Small intestine (tissue), 7 donors: ENCODE measurements around the gene PLAGL2. TPM values are rescaled to one million over a fixed set of nuclear protein-coding genes. Genes with fewer than 3 reads are reported as not detected.
"Not testable (repeated sequence)": the region's sequence is repeated elsewhere in the genome, so short reads cannot be mapped to it uniquely, and the experiment has no call there.

Experiments used
- DNase-seq, 2 donors: peaks; one replicate each; pipeline versions ENCODE4 v3.0.0 to v3.0.0-alpha.2; 2013
- FAIRE-seq: peaks from 2 replicates; lab custom pipeline; 2012; peaks lifted over from hg19 to GRCh38; lab: Jason Lieb, UNC
- H3K27ac ChIP-seq, 3 donors: one replicate each; pipeline ENCODE4 v1.5.1; 2013; ENCODE audit warnings: low read length in 2 of 3, mild to moderate bottlenecking in 2 of 3, control low read depth in 1 of 3, inconsistent platforms in 1 of 3, low read depth in 1 of 3, moderate library complexity in 1 of 3
- H3K27me3 ChIP-seq, 3 donors: one replicate each; pipeline ENCODE4 v1.6.1; 2013; ENCODE audit warnings: low read length in 3 of 3, inconsistent platforms in 1 of 3; ENCODE audit not compliant: control insufficient read depth in 3 of 3, insufficient read depth in 3 of 3
- H3K36me3 ChIP-seq, 3 donors: one replicate each; pipeline ENCODE4 v1.6.1; 2013; ENCODE audit warnings: low read length in 3 of 3, inconsistent platforms in 1 of 3, low read depth in 1 of 3, mild to moderate bottlenecking in 1 of 3, moderate library complexity in 1 of 3; ENCODE audit not compliant: control insufficient read depth in 3 of 3, insufficient read depth in 2 of 3
- H3K4me1 ChIP-seq, 3 donors: one replicate each; pipeline ENCODE4 v1.6.1; 2013; ENCODE audit warnings: low read length in 2 of 3, inconsistent platforms in 1 of 3, low read depth in 1 of 3, mild to moderate bottlenecking in 1 of 3, moderate library complexity in 1 of 3; ENCODE audit not compliant: control insufficient read depth in 3 of 3, insufficient read depth in 2 of 3
- H3K4me3 ChIP-seq, 3 donors: one replicate each; pipeline ENCODE4 v1.5.1; 2013; ENCODE audit warnings: low read length in 3 of 3, control low read depth in 1 of 3, inconsistent platforms in 1 of 3, low read depth in 1 of 3, mild to moderate bottlenecking in 1 of 3, moderate library complexity in 1 of 3
- H3K9me3 ChIP-seq, 2 donors: one replicate each; pipeline ENCODE4 v1.6.1; 2013; ENCODE audit warnings: low read depth in 1 of 2, low read length in 1 of 2; ENCODE audit not compliant: control insufficient read depth in 2 of 2, insufficient read depth in 1 of 2
- WGBS, 3 donors: extraction: QIAGEN DNeasy Blood & Tissue Kit; methylation state at CpG; one replicate each; pipeline ENCODE4 v1.1.7; 2013; 5-methylcytosine and 5-hydroxymethylcytosine counted together
- polyA plus RNA-seq, 4 donors: library from polyadenylated mRNA; stranded (reverse) in 3 of 4; unstranded in 1 of 4; fragments of 200-250 nt in 3 of 4; fragments of 120-200 nt in 1 of 4; gene quantifications; one replicate each; pipeline versions ENCODE4 v1.2.1 to v1.2.3, GENCODE V29; 2013
- donor health status: healthy with polysubstance abuse.
- donor health status: control.
- donor health status: control.
- donor health status: Bipolar disorder and iron deficiency.
- donor health status: healthy.

The PLAGL2 gene
- polyA plus RNA-seq, 4 donors, result 3.2 to 129 (median 8.6) TPM

GRCh38 chr20:32177696-32178095, 29.8 kb downstream of the PLAGL2 start:
- H3K27me3 ChIP-seq, H3K9me3 ChIP-seq, DNase-seq, H3K27ac ChIP-seq, H3K4me3 ChIP-seq, FAIRE-seq, H3K36me3 ChIP-seq: not testable (repeated sequence)
- peaks cover 1 to 21% (median 5%) of the 10 kb centered on the region in 3 donors for H3K4me1 ChIP-seq
- 93 to 94% (median 94%) methylated on average over 7 of the region's 7 CpGs for WGBS, 3 donors

DNA sequence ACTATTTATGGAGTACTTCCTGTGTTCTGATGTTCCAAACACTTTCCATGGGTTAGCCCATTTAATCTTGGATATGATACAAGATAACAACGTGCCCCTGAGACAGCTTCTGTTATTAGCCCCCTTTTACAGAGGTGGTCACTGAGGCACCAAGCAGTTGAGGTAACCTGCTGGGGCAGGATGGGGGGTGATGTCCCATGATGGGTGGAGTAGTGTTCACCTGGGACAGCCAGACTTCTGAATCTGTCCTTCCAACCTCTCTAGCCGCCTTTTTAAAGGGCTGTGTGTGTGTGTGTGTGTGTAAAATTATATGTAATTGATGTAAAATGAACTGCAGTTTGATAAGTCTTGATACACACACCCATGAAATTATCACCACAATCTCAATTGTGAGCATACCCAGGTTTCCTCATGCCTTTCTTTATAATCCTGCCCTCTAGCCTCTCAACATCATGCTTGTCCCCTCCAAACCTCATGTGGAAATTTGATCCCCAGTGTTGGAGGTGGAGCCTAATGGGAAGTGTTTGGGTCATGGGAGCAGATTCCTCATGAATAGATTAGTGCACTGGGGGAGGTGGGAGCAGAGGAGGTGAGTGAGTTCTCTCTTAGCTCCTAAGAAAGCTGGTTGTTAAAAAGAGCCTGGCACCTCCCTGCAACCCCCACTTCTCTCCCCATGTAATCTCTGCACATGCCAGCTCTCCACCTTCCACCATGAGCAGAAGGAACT, 39.2 kb downstream of the PLAGL2 start:
- no peak overlapping the region for H3K4me3 ChIP-seq
- no peaks in the 10 kb centered on the region for H3K4me1 ChIP-seq
- FAIRE-seq, result no peak
- H3K27me3 ChIP-seq, result no peaks in the 10 kb centered on the region
- peaks cover 6 to 45% (median 10%) of the 10 kb centered on the region in 3 donors for H3K36me3 ChIP-seq
- WGBS, 3 donors, result 53 to 74% (median 73%) methylated on average over 2 of the region's 2 CpGs
- H3K27ac ChIP-seq, result no peak overlapping the region
- DNase-seq, result peak in 1 of 2 donors; percentile 22
- H3K9me3 ChIP-seq, result no peaks in the 10 kb centered on the region

DNA sequence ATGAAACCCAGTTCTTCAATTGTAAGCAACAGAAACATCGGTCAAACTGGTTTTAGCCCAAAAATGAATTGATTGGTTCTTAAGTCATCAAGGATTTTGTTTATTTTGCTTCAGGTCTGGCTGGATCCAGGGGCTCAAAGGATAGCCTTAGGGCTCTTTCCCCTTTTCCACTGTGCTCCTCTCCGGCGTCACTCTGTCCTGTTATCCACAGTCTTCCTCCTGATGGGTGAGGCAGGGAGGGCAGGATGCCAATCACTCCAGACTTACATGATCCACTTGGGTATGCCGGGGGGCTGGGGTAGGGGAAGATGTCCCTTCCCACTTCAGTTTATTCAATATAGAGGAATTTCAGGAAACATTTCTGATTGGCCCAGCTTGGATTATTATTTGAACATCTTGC, 40.0 kb downstream of the PLAGL2 start:
- DNase-seq (no peak), FAIRE-seq (no peak)
- WGBS, 3 donors, result 92 to 95% (median 93%) methylated on average over 4 of the region's 4 CpGs
- Histone ChIP-seq H3K27ac (no peak overlapping the region), H3K36me3 (peaks cover 6 to 51% (median 10%) of the 10 kb centered on the region in 3 donors), H3K4me3 (no peak overlapping the region), H3K4me1 (no peaks in the 10 kb centered on the region), H3K27me3 (no peaks in the 10 kb centered on the region), H3K9me3 (no peaks in the 10 kb centered on the region)

- WGBS, 3 donors, result 86 to 94% (median 93%) methylated on average over 8 of the region's 8 CpGs
- no peaks in the 10 kb centered on the region for H3K4me1 ChIP-seq
- peaks cover 14 to 60% (median 17%) of the 10 kb centered on the region in 3 donors for H3K36me3 ChIP-seq
- FAIRE-seq (no peak), DNase-seq (no peak)
- no peaks in the 10 kb centered on the region for H3K27me3 ChIP-seq
- H3K9me3 ChIP-seq, result no peaks in the 10 kb centered on the region
- H3K4me3 ChIP-seq, result no peak overlapping the region
- no peak overlapping the region for H3K27ac ChIP-seq
These were observed 41.6 kb downstream of the PLAGL2 start for GRCh38 chr20:32165836-32166545.

- H3K4me1 ChIP-seq, result no peaks in the 10 kb centered on the region
- no peak for FAIRE-seq
- H3K9me3 ChIP-seq, result no peaks in the 10 kb centered on the region
- no peak overlapping the region for H3K27ac ChIP-seq
- no peak for DNase-seq
- H3K4me3 ChIP-seq, result no peak overlapping the region
- H3K36me3 ChIP-seq, result peaks cover 17 to 64% (median 21%) of the 10 kb centered on the region in 3 donors
- 90 to 93% (median 92%) methylated on average over 21 of the region's 21 CpGs for WGBS, 3 donors
- H3K27me3 ChIP-seq, result no peaks in the 10 kb centered on the region
These were observed 42.4 kb downstream of the PLAGL2 start for GRCh38 chr20:32164984-32165735.

DNA sequence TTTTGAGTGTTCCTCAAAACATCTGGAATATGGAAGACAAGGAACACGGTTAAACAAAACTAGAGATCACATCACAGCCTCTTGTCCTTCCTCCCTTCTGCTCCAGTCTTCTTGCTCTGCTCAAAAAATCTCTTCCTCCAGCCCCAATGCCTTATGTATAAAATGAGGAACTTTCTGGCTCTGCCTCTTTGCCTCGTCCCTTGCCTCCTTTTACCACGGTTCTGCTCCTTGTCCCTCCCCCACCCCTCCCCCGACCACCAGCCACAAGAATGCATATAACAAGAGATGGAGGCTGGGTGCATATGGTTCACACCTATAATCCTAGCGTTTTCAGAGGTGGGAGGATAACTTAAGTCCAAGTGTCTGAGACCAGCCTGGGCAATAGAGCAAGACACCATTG, 43.6 kb downstream of the PLAGL2 start:
- 80 to 85% (median 84%) methylated on average over 5 of the region's 5 CpGs for WGBS, 3 donors
- FAIRE-seq, result no peak
- Histone ChIP-seq H3K27me3 (no peaks in the 10 kb centered on the region), H3K36me3 (peaks cover 21 to 76% (median 22%) of the 10 kb centered on the region in 3 donors), H3K27ac (no peak overlapping the region), H3K9me3 (no peaks in the 10 kb centered on the region), H3K4me3 (no peak overlapping the region), H3K4me1 (no peaks in the 10 kb centered on the region)
- no peak for DNase-seq

DNA sequence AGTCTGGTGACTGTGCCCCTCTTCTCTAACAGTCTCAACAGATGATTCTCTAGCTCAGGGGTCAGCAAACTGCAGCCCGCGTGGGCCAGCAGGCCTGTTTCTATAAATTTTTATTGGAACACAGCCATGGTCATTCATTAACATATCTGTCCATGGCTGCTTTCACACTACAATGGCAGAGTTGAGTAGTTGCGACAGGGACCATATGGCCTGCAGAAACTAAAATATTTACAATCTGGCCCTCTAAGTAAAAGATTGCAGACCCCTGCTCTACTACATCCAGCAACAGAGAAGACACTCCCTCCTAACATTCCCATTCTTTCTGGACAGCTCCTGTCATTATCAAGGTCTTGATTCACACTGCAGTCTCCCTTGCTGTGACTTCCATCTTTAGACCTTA, 45.2 kb downstream of the PLAGL2 start:
- 66 to 87% (median 68%) methylated on average over 3 of the region's 3 CpGs for WGBS, 3 donors

GRCh38 chr20:32160341-32160740, 47.2 kb downstream of the PLAGL2 start:
- 95 to 97% (median 96%) methylated on average over 5 of the region's 5 CpGs for WGBS, 3 donors
- Histone ChIP-seq H3K4me1 (peaks cover 0 to 2% (median 0%) of the 10 kb centered on the region in 3 donors), H3K27me3 (no peaks in the 10 kb centered on the region), H3K4me3 (no peak overlapping the region), H3K36me3 (peaks cover 17 to 74% (median 30%) of the 10 kb centered on the region in 3 donors), H3K9me3 (no peaks in the 10 kb centered on the region), H3K27ac (no peak overlapping the region)
- no peak for FAIRE-seq
- no peak for DNase-seq

More for the DNA sequence above, 45.2 kb downstream of the PLAGL2 start:
- Histone ChIP-seq H3K9me3 (no peaks in the 10 kb centered on the region), H3K4me1 (no peaks in the 10 kb centered on the region), H3K27me3 (no peaks in the 10 kb centered on the region), H3K27ac (no peak overlapping the region), H3K4me3 (no peak overlapping the region), H3K36me3 (peaks cover 26 to 83% (median 31%) of the 10 kb centered on the region in 3 donors)
- DNase-seq, result no peak
- no peak for FAIRE-seq
